GM19438 (cell line): Measurements from ENCODE around the gene RIN2.

ENCODE experiments used
- ATAC-seq: cut with Tn5 transposase; IDR thresholded peaks from one replicate; pipeline ENCODE4 v1.9.1; 2021; ENCODE audit warnings: low read depth; ENCODE audit not compliant: unreplicated experiment

RIN2 gene

GRCh38 chr20:19760371-19760721 is 2.3 kb downstream of the RIN2 start:
- ATAC-seq = no peak

GRCh38 chr20:19761326-19761725 is 3.3 kb downstream of the RIN2 start:
- no peak for ATAC-seq

DNA sequence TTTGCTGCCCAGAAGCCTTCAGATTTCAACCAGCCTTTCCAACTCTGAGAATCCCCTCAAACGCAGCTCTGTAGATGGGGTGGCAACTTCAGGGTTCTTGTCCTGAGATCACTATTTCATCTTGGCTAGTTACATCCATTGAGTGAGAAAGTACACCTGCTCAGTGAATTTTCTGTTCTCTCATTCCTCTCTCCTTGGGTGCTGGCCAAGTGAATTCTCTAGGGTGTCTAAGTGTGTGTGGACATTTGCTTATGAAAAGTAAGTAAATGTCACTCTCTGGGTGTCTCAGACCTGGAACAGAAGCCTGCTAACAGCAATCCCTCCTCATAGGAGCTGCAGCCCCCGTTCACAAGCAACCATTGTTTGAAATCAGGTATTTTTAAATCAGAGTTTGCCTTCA is 3.8 kb downstream of the RIN2 start:
- ATAC-seq = no peak

- ATAC-seq = no peak
These were observed 6.1 kb downstream of the RIN2 start for GRCh38 chr20:19764207-19764606.

GRCh38 chr20:19765266-19765665 is 7.2 kb downstream of the RIN2 start:
- no peak for ATAC-seq

DNA sequence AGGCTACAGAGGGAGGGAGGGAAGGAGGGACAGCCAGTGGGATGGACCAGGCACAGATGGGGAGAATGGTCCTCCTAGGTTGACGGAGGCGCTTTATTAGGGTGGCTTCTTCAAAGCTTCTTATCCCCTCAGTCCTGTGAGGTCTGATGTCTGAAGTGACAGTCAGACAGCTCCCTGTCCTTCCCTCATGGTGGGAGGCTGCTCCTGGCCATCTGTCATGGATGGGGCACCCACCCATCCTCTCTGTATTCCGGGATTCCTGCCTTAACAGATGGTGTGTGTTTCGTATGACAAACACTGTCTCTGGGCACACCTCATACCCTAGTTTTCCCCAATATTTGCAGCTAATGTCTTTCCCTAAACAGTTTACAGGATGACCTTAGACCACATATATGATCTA is 7.9 kb downstream of the RIN2 start:
- ATAC-seq = no peak

DNA sequence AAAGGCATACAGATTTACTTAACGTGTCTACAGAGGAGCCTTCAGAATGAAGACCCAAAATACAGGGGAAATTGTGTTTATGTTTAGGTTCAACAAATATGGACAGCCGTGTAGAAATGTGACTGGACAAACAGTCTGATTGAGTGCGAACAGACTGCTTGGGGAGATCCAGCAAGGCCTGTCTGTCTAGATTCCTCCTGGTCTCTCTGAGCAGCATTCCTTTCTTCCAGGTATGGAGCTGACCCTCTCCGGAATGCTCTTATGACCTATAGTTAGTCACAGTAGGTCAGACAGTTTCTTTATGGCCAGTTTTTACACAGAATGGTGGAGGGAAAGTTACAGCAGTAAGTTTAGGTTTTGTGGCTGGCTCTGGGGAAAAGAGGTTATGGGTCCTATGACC is 9.0 kb downstream of the RIN2 start:
- ATAC-seq = no peak

DNA sequence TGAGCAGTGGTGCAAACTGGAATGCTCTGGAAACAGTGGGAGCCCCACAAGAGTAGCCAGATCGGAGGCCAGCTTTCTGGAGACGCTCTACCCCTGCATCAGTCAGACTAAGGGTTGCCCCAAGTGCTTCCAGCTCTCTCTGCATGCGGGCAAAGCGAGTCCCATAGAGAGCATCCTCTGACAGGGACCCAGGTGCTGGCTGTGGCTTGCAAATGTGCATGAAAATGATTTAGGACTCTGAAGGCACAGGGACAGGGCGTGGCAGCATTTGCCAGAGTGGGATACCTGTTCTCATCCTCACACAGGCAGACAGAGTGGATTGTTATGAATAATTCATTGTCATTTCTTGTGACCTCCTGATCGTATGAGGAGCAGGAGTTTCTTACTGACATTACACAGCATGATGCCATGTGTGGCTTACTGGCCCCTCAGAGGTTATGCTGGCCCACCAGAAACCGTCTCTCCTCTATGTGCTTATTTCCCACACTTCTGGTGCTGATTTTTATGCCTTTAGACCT is 10.3 kb downstream of the RIN2 start:
- ATAC-seq = no peak

GRCh38 chr20:19769507-19769906 is 11.4 kb downstream of the RIN2 start:
- ATAC-seq = no peak

GRCh38 chr20:19770375-19770774 is 12.3 kb downstream of the RIN2 start:
- no peak for ATAC-seq

GRCh38 chr20:19771031-19771430 is 13.0 kb downstream of the RIN2 start:
- ATAC-seq = no peak

- no peak for ATAC-seq
These were observed 15.4 kb downstream of the RIN2 start for GRCh38 chr20:19773471-19773870.

- no peak for ATAC-seq
These were observed 16.3 kb downstream of the RIN2 start for GRCh38 chr20:19774135-19774933.

GRCh38 chr20:19775353-19776253 is 17.5 kb downstream of the RIN2 start:
- no peak for ATAC-seq

- ATAC-seq = no peak
These were observed 19.3 kb downstream of the RIN2 start for GRCh38 chr20:19777315-19777714.

- ATAC-seq = no peak
These were observed 19.9 kb downstream of the RIN2 start for GRCh38 chr20:19777981-19778380.

- ATAC-seq = no peak
These were observed 20.3 kb downstream of the RIN2 start for GRCh38 chr20:19778404-19778803.

GRCh38 chr20:19779634-19780033 is 21.6 kb downstream of the RIN2 start:
- ATAC-seq = no peak

GRCh38 chr20:19780261-19780660 is 22.2 kb downstream of the RIN2 start:
- ATAC-seq = no peak

DNA sequence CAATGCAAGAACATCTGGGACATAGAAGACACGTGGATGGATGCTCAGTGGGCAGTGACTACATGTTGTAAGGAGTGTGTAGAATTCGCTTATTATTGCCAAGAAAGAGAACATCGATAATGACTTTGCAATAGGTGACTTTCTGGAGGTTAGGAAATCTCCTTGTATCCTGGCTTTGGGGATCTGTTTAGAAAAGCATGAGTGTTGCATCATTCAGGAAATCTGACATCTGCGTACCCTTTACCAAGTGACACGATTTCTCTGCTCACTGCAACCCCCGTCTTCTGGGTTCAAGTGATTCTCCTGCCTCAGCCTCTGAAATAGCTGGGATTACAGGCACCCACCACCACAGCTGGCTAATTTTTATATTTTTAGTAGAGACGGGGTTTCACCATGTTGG is 23.2 kb downstream of the RIN2 start:
- no peak for ATAC-seq

- no peak for ATAC-seq
These were observed 24.6 kb downstream of the RIN2 start for GRCh38 chr20:19782669-19783068.

- no peak for ATAC-seq
These were observed 25.9 kb downstream of the RIN2 start for GRCh38 chr20:19783966-19784401.
